Measurements from ENCODE around the gene CERCAM. TPM values are rescaled to one million over a fixed set of nuclear protein-coding genes. Genes with fewer than 3 reads are reported as not detected.

CERCAM gene, protein sequence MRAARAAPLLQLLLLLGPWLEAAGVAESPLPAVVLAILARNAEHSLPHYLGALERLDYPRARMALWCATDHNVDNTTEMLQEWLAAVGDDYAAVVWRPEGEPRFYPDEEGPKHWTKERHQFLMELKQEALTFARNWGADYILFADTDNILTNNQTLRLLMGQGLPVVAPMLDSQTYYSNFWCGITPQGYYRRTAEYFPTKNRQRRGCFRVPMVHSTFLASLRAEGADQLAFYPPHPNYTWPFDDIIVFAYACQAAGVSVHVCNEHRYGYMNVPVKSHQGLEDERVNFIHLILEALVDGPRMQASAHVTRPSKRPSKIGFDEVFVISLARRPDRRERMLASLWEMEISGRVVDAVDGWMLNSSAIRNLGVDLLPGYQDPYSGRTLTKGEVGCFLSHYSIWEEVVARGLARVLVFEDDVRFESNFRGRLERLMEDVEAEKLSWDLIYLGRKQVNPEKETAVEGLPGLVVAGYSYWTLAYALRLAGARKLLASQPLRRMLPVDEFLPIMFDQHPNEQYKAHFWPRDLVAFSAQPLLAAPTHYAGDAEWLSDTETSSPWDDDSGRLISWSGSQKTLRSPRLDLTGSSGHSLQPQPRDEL
- 10 to 100 TPM; 14.4 to 53.5 (median 19.7) TPM for total RNA-seq

DNA sequence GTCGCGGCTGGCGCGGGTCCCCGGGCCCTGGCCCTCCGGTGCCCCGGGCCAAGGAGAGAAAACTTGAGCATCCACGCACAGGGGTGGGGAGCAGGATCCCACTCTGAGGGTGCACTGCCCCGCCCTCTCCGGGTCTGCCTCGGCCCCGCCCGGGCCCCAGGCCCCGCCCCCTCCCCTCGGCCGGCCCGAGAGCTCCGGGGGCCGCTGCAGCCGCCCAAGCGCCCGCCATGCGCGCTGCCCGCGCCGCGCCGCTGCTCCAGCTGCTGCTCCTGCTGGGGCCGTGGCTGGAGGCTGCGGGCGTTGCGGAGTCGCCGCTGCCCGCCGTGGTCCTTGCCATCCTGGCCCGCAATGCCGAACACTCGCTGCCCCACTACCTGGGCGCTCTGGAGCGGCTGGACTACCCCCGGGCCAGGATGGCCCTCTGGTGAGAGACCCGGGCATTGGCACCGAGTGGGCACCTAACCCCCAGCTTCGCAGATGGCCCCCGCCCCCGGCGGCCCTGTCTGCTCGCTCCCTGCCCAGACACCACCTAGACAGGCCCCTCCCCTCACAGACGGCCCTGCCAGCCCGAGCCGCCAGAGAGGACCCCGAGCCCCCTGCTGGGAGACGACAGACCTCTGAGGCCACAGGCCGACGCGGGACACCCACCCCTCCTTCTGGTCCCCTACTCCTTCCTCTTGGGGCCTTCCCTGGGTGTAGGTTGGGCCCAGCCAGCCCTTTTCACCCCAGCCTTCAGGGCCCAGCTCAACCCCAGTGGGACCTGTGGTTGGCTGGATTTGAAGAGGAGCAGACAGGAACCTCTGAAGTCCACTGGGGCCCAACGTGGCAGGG, at the start of gene CERCAM:
TSS of gene CERCAM (plus strand) at position 207 of the 831 bp plus-strand sequence. CDS start at position 228, 21 bp downstream.
- Histone ChIP-seq H3K27ac (peak within 1 kb of the TSS; percentile 76 to 81), H3K4me1 (replicated peaks in 1 of 2) (peaks cover 19 to 27% of the 10 kb centered on the region in 2 donors), H3K4me3 (peak within 1 kb of the TSS; percentile 60 to 79 (median 71))
- peak; percentile 43 to 84 (median 80) for ATAC-seq (replicated peaks in 6 of 8)
- WGBS, 10 experiments, result 0% methylated on average over 6 of the region's 59 CpGs; no CpG with 5 or more reads in 9 of the 10 experiments
- in situ Hi-C loops (cut with MboI; ENCODE audit: low pct_unique_long_range_greater_than_20kb in 2 of 9, low sequenced_read_pairs in 9 of 9, unreplicated experiment in 9 of 9), result loop anchor here in 1 of 9 experiments (25.0 kb wide), 1 partner anchor 134 kb away; the partner anchor contains the start of genes GOLGA2 and SWI5

DNA sequence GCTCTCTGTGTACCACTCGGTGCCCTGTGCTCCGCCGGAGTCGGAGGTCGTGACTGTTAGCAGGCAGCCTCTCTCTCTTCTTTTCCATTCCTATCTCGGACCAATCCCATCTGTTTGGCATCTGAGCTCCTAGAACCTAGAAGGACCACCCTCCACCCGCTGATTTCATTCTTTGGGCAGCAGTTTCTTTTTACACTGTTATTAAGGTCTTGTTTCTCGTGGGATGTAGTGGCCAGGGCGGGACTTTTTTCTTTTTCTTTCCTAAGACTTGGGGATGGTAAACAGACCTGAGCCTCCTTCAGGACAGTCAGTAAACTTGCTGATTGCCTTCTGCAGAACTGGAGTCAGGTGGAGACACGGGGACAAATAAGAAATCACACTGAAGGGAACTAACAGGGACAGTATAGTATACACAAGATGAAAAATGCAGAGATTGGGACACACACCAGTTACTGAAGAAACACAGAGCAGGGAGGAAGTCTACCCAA, 49.0 kb upstream of the CERCAM start:
- in situ Hi-C loops (cut with MboI; ENCODE audit: low pct_unique_long_range_greater_than_20kb in 2 of 9, low sequenced_read_pairs in 9 of 9, unreplicated experiment in 9 of 9), result no loop called here
- Histone ChIP-seq H3K4me3 (peak overlapping the region; percentile 70 to 98 (median 78)), H3K4me1 (replicated peaks in 1 of 2) (peaks cover 12 to 14% of the 10 kb centered on the region in 2 donors), H3K27ac (peak overlapping the region; percentile 95)
- 0 to 2% (median 0%) methylated on average over 1 to 10 of the region's 10 CpGs; no CpG with 5 or more reads in 1 of the 10 experiments for WGBS, 10 experiments
- ATAC-seq (replicated peaks in 6 of 8), result no peak

DNA sequence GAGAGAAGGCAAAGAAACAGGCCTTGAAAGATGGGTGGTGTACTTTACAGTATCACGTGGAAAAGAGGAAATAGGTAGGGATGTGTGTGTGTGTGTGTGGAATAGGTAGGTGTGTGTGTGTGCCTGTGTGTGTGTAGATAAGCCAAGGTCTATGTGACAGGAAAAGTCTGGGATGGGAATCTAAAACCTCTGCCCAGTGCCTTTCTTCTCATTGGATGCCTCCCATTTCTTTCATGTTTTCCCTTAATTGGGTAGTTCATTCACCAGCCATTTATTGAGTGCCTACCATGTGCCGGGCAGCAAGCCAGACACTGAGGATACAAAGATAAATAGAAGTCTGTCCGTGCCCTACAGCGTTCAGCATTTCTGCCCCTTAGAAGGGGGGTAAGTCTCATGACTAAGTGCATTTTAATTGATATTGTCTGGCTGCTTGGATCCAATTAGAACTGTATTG, 48.4 kb upstream of the CERCAM start:
- peak overlapping the region; percentile 95 for H3K27ac ChIP-seq
- ATAC-seq (replicated peaks in 6 of 8), result peak in 1 of 8 experiments; percentile 4
- in situ Hi-C loops (cut with MboI; ENCODE audit: low pct_unique_long_range_greater_than_20kb in 2 of 9, low sequenced_read_pairs in 9 of 9, unreplicated experiment in 9 of 9), result no loop called here
- H3K4me3 ChIP-seq, result peak overlapping the region; percentile 70 to 98 (median 78)
- WGBS, 10 experiments, result 24 to 78% (median 47%) methylated on average over 3 to 4 of the region's 4 CpGs; no CpG with 5 or more reads in 4 of the 10 experiments
- H3K4me1 ChIP-seq (replicated peaks in 1 of 2), result peaks cover 12 to 14% of the 10 kb centered on the region in 2 donors

DNA sequence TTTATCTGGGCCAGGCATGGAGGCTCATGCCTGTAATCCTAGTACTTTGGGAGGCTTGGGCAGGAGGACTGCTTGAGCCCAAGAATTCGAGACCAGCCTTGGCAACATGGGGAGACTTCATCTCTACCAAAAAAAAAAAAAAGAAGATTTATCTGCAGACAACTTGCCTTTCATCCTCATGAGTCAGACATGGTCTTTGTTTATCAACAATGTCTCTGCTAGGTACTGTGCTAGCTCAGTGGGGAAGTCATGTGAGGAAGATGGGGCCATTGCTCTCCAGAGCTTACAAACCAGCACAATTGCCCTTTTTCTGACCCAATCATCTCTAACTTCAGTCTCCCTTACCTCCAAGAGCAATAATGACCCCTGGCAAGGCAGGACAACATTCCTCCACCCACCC, 47.9 kb upstream of the CERCAM start:
- in situ Hi-C loops (cut with MboI; ENCODE audit: low pct_unique_long_range_greater_than_20kb in 2 of 9, low sequenced_read_pairs in 9 of 9, unreplicated experiment in 9 of 9), result no loop called here
- peak in 2 of 8 experiments; percentile 1 to 24 for ATAC-seq (replicated peaks in 6 of 8)
- Histone ChIP-seq H3K4me3 (peak overlapping the region in 2 of 5 donors; percentile 70 to 78), H3K4me1 (replicated peaks in 1 of 2) (peaks cover 12 to 14% of the 10 kb centered on the region in 2 donors), H3K27ac (no peak overlapping the region)
- 60 to 100% (median 100%) methylated on average over 1 of the region's 1 CpG; no CpG with 5 or more reads in 4 of the 10 experiments for WGBS, 10 experiments

DNA sequence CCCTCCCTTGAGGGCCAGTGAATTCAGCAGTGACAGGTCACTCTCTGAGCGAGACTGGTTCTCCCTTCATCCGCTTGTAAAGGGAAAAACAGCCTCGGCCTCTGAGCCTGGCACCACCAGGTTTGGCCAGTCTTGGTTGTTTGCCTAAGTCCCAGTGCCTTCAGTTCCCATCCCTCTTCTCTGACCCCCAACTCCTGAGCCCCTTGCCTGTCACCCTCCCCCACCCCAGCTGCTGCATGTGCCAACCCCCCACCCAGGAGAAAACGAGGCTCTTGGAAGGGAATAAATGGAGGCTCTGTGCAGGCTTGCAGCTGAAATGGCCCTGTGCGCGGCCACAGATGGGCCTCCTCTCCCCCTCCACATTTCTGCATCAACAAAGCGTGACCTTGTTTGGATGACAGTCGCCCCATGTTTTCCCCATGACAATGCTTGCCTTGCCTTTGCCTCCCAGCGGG, 46.4 kb upstream of the CERCAM start:
- H3K4me3 ChIP-seq, result no peak overlapping the region
- no peak overlapping the region for H3K27ac ChIP-seq
- H3K4me1 ChIP-seq (replicated peaks in 1 of 2), result peaks cover 12 to 14% of the 10 kb centered on the region in 2 donors
- ATAC-seq (replicated peaks in 6 of 8), result no peak
- WGBS, 10 experiments, result 60 to 100% (median 80%) methylated on average over 1 of the region's 9 CpGs; no CpG with 5 or more reads in 7 of the 10 experiments
- in situ Hi-C loops (cut with MboI; ENCODE audit: low pct_unique_long_range_greater_than_20kb in 2 of 9, low sequenced_read_pairs in 9 of 9, unreplicated experiment in 9 of 9), result no loop called here

DNA sequence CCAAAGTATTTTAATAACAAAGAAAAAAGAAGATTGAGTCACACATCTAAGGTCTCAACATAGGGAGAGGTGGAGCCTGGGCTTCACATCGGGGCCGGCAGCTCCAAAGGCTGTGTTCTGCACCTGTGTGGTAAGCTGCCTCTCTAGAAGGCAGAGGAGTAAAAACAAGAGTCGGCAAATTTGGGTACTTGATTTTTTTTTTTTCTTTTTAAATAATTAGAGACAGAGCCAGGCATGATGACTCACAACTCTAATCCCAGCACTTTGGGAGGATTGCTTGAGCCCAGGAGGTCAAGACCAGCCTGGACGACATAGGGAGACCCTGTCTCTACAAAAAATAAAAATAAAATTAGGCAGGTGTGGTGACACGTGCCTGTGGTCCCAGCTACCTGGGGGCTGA, 44.8 kb upstream of the CERCAM start:
- Histone ChIP-seq H3K4me3 (no peak overlapping the region), H3K27ac (no peak overlapping the region), H3K4me1 (replicated peaks in 1 of 2) (peaks cover 6 to 9% of the 10 kb centered on the region in 2 donors)
- in situ Hi-C loops (cut with MboI; ENCODE audit: low pct_unique_long_range_greater_than_20kb in 2 of 9, low sequenced_read_pairs in 9 of 9, unreplicated experiment in 9 of 9), result no loop called here
- no peak for ATAC-seq (replicated peaks in 6 of 8)
- 48 to 95% (median 68%) methylated on average over 2 to 4 of the region's 5 CpGs; no CpG with 5 or more reads in 2 of the 10 experiments for WGBS, 10 experiments

DNA sequence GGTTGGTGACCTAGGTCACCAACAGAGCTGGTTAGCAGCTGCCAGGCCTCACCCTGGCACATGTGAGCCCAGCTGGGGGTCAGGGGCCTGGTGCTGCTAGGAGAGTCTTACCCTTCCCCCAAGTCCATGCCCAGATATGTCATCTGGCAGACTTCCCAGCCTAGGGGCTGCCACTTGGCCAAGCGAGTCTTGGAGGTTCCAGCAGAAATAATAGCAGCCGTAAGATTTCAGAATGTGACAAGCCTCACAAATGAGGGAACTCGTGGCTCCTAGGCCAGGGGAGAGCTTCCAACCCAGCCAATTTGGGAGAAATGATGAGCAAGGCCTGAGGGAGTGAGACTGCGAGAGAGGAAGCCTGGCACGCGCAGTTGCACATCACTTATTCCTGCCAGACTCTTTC, 38.4 kb upstream of the CERCAM start:
- Histone ChIP-seq H3K4me3 (no peak overlapping the region), H3K27ac (peak overlapping the region; percentile 88 to 93), H3K4me1 (replicated peaks in 1 of 2) (peaks cover 55 to 61% of the 10 kb centered on the region in 2 donors)
- WGBS, 10 experiments, result 40 to 100% (median 71%) methylated on average over 1 to 4 of the region's 6 CpGs; no CpG with 5 or more reads in 6 of the 10 experiments
- in situ Hi-C loops (cut with MboI; ENCODE audit: low pct_unique_long_range_greater_than_20kb in 2 of 9, low sequenced_read_pairs in 9 of 9, unreplicated experiment in 9 of 9), result no loop called here
- ATAC-seq (replicated peaks in 6 of 8), result no peak

DNA sequence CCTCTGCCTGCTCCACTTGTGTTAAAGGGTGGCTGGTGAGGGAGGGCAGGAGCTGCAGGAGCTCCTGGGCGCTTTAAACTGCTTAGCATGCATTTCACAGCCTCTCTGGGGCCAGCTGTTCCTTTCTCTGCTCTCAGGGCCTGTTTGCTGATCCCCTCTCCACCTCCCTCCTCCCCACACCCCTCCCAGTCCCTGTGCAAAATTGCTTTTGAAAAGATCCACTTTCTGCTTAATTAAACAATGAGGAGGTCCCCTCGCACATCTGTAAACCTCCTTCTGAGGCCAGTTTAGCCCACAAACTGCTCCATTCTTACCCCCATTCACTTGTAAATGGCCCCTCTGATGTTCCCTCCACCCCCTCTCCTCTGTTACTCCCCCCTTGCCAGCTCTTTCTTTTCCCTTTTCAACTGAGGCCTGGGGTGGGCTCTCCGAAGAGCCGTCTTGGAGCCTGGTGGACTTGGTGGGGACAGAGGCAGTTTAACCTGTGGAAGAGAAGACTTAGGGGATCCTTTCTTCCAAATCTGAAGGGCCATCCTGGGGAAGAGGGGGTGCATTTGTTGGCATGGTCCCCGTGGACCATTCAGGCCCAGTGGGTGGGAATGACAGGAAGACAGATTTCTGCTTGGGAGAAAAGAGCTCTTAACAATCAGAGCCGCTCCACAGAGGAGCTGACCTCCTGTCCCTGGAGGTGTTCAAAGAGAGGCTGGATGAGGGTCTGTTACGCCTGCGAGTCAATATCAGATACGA, 37.5 kb upstream of the CERCAM start:
- H3K4me3 ChIP-seq, result no peak overlapping the region
- ATAC-seq (replicated peaks in 6 of 8), result peak in 5 of 8 experiments; percentile 39 to 53 (median 48)
- in situ Hi-C loops (cut with MboI; ENCODE audit: low pct_unique_long_range_greater_than_20kb in 2 of 9, low sequenced_read_pairs in 9 of 9, unreplicated experiment in 9 of 9), result no loop called here
- peak overlapping the region; percentile 88 to 93 for H3K27ac ChIP-seq
- 0 to 80% (median 8%) methylated on average over 1 to 3 of the region's 9 CpGs; no CpG with 5 or more reads in 7 of the 10 experiments for WGBS, 10 experiments
- H3K4me1 ChIP-seq (replicated peaks in 1 of 2), result peaks cover 64 to 70% of the 10 kb centered on the region in 2 donors

DNA sequence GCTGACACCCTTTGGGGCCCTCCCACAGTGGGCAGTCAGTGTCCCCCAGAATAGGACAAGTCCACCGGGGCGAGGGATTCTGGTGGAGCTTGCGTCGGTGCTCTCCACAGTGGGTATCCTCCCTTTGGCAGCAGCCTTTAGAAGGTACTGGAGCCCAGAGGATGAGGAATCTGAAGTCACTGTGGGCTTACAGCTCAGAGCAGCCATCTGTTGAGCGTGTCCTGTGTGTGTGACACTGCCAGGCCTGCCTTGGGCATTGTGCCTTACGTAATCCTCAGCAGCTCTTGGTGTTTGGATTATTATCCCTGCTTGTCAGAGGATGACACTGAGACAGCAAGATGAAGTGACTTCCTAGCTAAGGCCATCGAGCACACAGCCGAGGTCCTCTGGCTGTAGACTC, 36.9 kb upstream of the CERCAM start:
- Histone ChIP-seq H3K27ac (peak overlapping the region; percentile 88 to 93), H3K4me1 (replicated peaks in 1 of 2) (peaks cover 70 to 76% of the 10 kb centered on the region in 2 donors), H3K4me3 (no peak overlapping the region)
- 20 to 100% (median 100%) methylated on average over 1 of the region's 8 CpGs; no CpG with 5 or more reads in 7 of the 10 experiments for WGBS, 10 experiments
- in situ Hi-C loops (cut with MboI; ENCODE audit: low pct_unique_long_range_greater_than_20kb in 2 of 9, low sequenced_read_pairs in 9 of 9, unreplicated experiment in 9 of 9), result no loop called here
- peak in 5 of 8 experiments; percentile 37 to 50 (median 43) for ATAC-seq (replicated peaks in 6 of 8)

DNA sequence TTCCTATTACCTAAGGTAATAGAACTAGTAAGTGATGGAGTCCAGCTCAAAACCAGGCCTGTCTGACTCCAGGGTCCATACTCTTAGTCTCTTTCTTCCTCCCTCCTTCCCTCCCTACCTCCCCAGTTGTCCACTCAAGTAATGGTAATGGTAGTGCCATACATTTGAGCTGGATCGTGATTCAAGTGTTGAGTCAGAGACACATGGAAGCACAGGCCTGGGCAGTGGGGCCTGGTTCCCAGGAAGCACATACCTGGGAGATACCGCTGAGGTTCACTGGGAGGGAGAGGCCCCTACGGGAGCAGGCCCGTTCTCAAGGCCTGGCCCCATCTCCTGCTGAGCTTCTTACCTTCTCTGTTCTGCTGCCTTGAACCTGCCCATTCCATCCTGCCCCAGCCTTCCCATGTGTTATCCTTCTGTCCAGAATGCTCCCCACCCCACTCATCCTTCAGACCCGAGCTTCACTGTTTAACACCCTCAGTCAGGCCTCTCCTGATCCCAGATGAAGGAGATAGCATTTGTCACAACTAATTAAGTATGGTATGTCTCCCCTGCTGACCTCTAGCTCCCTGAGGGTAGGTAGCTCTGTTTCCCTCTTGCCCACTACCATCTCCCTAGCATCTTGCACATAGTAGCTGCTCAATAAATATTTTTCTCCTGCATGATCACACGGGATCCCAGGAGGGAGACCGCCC, 35.7 kb upstream of the CERCAM start:
- Histone ChIP-seq H3K4me3 (no peak overlapping the region), H3K27ac (peak overlapping the region; percentile 93 to 98), H3K4me1 (replicated peaks in 1 of 2) (peaks cover 82 to 88% of the 10 kb centered on the region in 2 donors)
- in situ Hi-C loops (cut with MboI; ENCODE audit: low pct_unique_long_range_greater_than_20kb in 2 of 9, low sequenced_read_pairs in 9 of 9, unreplicated experiment in 9 of 9), result no loop called here
- WGBS, 10 experiments, result 17 to 100% (median 78%) methylated on average over 1 to 3 of the region's 7 CpGs; no CpG with 5 or more reads in 6 of the 10 experiments
- no peak for ATAC-seq (replicated peaks in 6 of 8)
